Peyer's patch (tissue), 4 donors: ENCODE results near the gene TMEM40.

Experiments used
- CTCF ChIP-seq, 6 experiments: fragments of 450-650 bp in 4 of 6; fragments of 200-600 bp in 2 of 6; sonication (generic) in 1 of 6; IDR thresholded peaks; one replicate each; pipeline ENCODE4 v1.5.1; 2017 to 2019; ENCODE audit warnings: antibody characterized with exemption in 6 of 6, mild to moderate bottlenecking in 3 of 6, moderate library complexity in 1 of 6
- POLR2A ChIP-seq, 2 donors: fragments of 450-650 bp; IDR thresholded peaks; one replicate each; pipeline ENCODE4 v1.5.1; 2017; ENCODE audit warnings: antibody characterized with exemption in 2 of 2, mild to moderate bottlenecking in 2 of 2, moderate library complexity in 2 of 2

GRCh38 chr3:12797124-12797891 is 38.2 kb upstream of the TMEM40 start:
- TF ChIP-seq POLR2A (IDR thresholded peaks at IDR 0.05) (no peak), CTCF (IDR thresholded peaks at IDR 0.05) (no peak)
